ENCODE data around the gene OR6F1. TPM values are rescaled to one million over a fixed set of nuclear protein-coding genes. Genes with fewer than 3 reads are reported as not detected.
"Not testable (repeated sequence)": the region's sequence is repeated elsewhere in the genome, so short reads cannot be mapped to it uniquely, and the experiment has no call there.

OR6F1 gene
- total RNA-seq, 4 donors from 2014 or later, result not detected

- 89% methylated on average over 1 of the region's 1 CpG for WGBS
- intact Hi-C loops (cut with DNase I), result no loop called here
Measured at GRCh38 chr1:247738315-247738714, 21.9 kb upstream of the OR6F1 start, which contains the start of gene OR14K1. TSS of gene OR14K1 (plus strand) at chr1:247738615. CDS start at chr1:247738615, 0 bp downstream.

DNA sequence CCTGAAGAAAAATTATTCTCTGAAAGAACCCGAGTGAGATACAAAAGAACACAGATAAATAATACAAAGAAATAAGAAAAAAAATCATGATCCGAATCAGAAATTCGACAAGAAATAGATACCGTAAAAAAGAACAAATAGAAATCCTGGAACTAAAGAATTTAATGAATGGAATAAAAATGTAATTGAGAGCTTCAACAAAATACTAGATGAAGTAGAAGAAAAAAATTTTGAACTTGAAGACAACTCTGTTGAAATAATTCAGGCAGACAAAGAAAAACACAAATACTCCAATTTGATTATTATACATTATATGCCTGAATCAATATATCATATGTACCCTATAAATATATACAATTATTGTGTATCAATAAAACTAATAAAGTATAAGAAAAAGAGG is 4.8 kb upstream of the OR6F1 start:
- H3K27ac ChIP-seq (replicated peaks in 1 of 4), result no peak overlapping the region
- H3K36me3 ChIP-seq, result no peaks in the 10 kb centered on the region
- 88% methylated on average over 4 of the region's 4 CpGs for WGBS
- intact Hi-C loops (cut with DNase I), result no loop called here
- H3K9me3 ChIP-seq, result peaks cover 0 to 10% (median 2%) of the 10 kb centered on the region in 4 donors
- H3K4me1 ChIP-seq, result no peaks in the 10 kb centered on the region
- TF ChIP-seq, protein P1, sequence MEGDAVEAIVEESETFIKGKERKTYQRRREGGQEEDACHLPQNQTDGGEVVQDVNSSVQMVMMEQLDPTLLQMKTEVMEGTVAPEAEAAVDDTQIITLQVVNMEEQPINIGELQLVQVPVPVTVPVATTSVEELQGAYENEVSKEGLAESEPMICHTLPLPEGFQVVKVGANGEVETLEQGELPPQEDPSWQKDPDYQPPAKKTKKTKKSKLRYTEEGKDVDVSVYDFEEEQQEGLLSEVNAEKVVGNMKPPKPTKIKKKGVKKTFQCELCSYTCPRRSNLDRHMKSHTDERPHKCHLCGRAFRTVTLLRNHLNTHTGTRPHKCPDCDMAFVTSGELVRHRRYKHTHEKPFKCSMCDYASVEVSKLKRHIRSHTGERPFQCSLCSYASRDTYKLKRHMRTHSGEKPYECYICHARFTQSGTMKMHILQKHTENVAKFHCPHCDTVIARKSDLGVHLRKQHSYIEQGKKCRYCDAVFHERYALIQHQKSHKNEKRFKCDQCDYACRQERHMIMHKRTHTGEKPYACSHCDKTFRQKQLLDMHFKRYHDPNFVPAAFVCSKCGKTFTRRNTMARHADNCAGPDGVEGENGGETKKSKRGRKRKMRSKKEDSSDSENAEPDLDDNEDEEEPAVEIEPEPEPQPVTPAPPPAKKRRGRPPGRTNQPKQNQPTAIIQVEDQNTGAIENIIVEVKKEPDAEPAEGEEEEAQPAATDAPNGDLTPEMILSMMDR (IDR thresholded peaks at IDR 0.05), result no peak
- no peaks in the 10 kb centered on the region for H3K27me3 ChIP-seq
- no peak for DNase-seq (ENCODE audit: extremely low spot score)
- H3K4me3 ChIP-seq, result no peak overlapping the region

More at GRCh38 chr1:247738315-247738714, 21.9 kb upstream of the OR6F1 start, which contains the start of gene OR14K1:
- no peaks in the 10 kb centered on the region for H3K36me3 ChIP-seq
- no peak within 1 kb of the TSS for H3K27ac ChIP-seq (replicated peaks in 1 of 4)
- DNase-seq (ENCODE audit: extremely low spot score), result no peak
- H3K9me3 ChIP-seq, result no peaks in the 10 kb centered on the region
- TF ChIP-seq EP300 (IDR thresholded peaks at IDR 0.05) (no peak), POLR2AphosphoS5 (IDR thresholded peaks at IDR 0.05) (no peak), POLR2A (IDR thresholded peaks at IDR 0.05; ENCODE audit: low read depth) (no peak)
- TF ChIP-seq, protein P1 (IDR thresholded peaks at IDR 0.05), result no peak
- H3K4me1 ChIP-seq, result no peaks in the 10 kb centered on the region
- no peak within 1 kb of the TSS for H3K4me3 ChIP-seq
- no peaks in the 10 kb centered on the region for H3K27me3 ChIP-seq

DNA sequence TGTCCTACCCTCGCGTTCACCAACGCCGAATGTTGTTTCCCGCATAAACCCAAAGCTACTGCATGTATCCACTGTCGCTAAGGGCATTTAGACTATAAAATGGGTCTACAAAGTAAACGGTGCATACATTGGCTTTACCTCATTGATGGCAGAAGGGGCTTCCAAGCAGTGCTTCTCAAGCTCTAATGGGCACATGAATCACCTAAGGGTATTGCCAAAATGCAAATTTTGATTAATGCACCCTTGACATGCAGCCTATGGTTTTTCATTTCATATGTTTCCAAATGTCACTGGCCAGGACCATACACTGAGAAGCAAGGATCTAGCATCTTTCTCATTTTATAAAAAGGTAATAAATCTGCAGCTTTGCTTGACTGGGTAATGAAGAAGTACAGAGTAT is 2.7 kb downstream of the OR6F1 start:
- no peak for DNase-seq (ENCODE audit: extremely low spot score)
- H3K4me1 ChIP-seq, result no peaks in the 10 kb centered on the region
- no peaks in the 10 kb centered on the region for H3K36me3 ChIP-seq
- H3K27ac ChIP-seq (replicated peaks in 1 of 4), result no peak overlapping the region
- H3K9me3 ChIP-seq, result no peaks in the 10 kb centered on the region
- intact Hi-C loops (cut with DNase I), result no loop called here
- no peak overlapping the region for H3K4me3 ChIP-seq
- WGBS, result 89% methylated on average over 7 of the region's 7 CpGs
- no peaks in the 10 kb centered on the region for H3K27me3 ChIP-seq
- TF ChIP-seq POLR2AphosphoS5 (IDR thresholded peaks at IDR 0.05), result no peak
- TF ChIP-seq, protein P1 (IDR thresholded peaks at IDR 0.05), result no peak

DNA sequence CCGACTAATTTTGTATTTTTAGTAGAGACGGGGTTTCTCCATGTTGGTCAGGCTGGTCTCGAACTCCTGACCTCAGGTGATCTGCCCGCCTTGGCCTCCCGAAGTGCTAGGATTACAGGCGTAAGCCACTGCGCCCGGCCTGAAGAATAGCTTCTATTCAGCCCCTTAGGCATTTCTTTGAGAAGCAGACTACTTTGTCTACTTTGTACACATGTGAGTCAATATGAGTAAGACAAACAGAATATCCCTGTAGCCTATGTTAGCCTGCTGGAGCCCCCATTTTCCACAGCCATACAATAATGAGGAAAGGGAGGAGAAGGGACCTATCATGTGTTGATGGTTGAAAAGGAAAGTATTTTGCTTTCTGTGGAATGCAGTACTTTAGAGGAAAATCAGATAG is 5.8 kb downstream of the OR6F1 start:
- H3K27me3 ChIP-seq; intact Hi-C loops (cut with DNase I); H3K36me3 ChIP-seq; H3K4me1 ChIP-seq; H3K27ac ChIP-seq (replicated peaks in 1 of 4); H3K4me3 ChIP-seq; DNase-seq (ENCODE audit: extremely low spot score); H3K9me3 ChIP-seq: not testable (repeated sequence)
- WGBS, result 93% methylated on average over 8 of the region's 8 CpGs

GRCh38 chr1:247701338-247701737 is 15.1 kb downstream of the OR6F1 start:
- H3K36me3 ChIP-seq, result no peaks in the 10 kb centered on the region
- no peak for DNase-seq (ENCODE audit: extremely low spot score)
- H3K4me3 ChIP-seq, result no peak overlapping the region
- intact Hi-C loops (cut with DNase I), result no loop called here
- H3K27ac ChIP-seq (replicated peaks in 1 of 4), result no peak overlapping the region
- no peaks in the 10 kb centered on the region for H3K4me1 ChIP-seq
- peaks cover 0 to 4% (median 2%) of the 10 kb centered on the region in 4 donors for H3K9me3 ChIP-seq
- TF ChIP-seq POLR2A (IDR thresholded peaks at IDR 0.05; ENCODE audit: low read depth) (no peak), EP300 (IDR thresholded peaks at IDR 0.05) (no peak), POLR2AphosphoS5 (IDR thresholded peaks at IDR 0.05) (no peak)
- TF ChIP-seq, protein P1 (IDR thresholded peaks at IDR 0.05), result no peak
- no peaks in the 10 kb centered on the region for H3K27me3 ChIP-seq
- WGBS, result 56% methylated on average over 1 of the region's 1 CpG

Measured in esophagus muscularis mucosa (tissue), 4 donors.